ENCODE measurements around the gene CCDC102A.

CCDC102A gene

DNA sequence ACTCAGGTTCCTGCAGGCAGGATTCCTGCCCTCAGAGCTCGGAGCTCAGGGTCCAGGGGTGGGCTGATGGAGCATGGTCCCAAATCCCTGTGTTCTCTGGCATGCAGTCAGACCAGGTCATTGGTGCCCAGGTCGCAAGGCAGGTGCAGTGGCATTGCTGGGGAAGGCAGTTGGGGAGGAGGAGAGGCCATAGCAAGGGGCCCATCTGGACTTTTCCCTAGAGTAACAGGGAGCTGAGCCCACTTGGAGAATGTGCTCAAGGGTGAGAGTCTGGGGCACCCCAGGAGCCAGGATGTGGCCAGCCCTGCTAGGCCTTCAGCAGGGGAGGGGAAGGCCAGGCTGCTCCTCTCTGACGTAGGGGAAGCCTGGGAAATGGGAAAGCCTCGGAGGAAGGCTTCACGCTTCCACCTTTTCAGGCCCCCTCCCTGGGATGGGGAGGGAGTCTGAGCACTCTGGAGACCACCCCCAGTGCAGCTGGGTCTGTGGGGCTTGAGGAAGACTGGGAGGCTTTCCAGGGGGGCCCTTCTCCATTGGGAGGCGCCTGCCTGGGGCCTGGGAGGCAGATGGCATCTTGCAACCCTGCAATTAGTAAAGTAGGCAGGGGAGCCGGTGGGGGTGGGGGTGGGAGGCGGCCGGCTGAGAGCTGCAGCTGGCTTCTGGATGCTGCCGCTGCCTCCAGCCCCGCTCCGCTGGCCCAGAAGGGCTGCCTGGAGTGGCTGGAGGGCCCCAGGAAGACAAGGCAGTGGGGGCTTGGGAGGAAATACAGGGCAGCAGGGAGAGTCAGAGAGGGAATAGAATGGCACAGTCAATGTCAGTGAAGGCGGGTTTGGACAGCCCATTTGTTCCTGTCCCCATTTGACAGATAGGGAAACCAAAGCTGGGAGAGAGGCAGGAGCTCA is 29.0 kb downstream of the CCDC102A start:
- peaks cover 25% of the 10 kb centered on the region for H3K4me1 Mint-ChIP-seq
- H3K27ac Mint-ChIP-seq: peak overlapping the region; percentile 40 to 86 (median 45)
- peaks cover 9% of the 10 kb centered on the region for H3K27me3 Mint-ChIP-seq (ENCODE audit: low read depth)
- H3K36me3 Mint-ChIP-seq (ENCODE audit: low read depth): no peaks in the 10 kb centered on the region
- peak overlapping the region in 1 of 3 experiments; percentile 19 for H3K4me3 Mint-ChIP-seq
- TF ChIP-seq, protein P1, sequence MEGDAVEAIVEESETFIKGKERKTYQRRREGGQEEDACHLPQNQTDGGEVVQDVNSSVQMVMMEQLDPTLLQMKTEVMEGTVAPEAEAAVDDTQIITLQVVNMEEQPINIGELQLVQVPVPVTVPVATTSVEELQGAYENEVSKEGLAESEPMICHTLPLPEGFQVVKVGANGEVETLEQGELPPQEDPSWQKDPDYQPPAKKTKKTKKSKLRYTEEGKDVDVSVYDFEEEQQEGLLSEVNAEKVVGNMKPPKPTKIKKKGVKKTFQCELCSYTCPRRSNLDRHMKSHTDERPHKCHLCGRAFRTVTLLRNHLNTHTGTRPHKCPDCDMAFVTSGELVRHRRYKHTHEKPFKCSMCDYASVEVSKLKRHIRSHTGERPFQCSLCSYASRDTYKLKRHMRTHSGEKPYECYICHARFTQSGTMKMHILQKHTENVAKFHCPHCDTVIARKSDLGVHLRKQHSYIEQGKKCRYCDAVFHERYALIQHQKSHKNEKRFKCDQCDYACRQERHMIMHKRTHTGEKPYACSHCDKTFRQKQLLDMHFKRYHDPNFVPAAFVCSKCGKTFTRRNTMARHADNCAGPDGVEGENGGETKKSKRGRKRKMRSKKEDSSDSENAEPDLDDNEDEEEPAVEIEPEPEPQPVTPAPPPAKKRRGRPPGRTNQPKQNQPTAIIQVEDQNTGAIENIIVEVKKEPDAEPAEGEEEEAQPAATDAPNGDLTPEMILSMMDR (IDR thresholded peaks at IDR 0.05; ENCODE audit: unreplicated experiment in 3 of 3): no peak
- no peaks in the 10 kb centered on the region for H3K9me3 Mint-ChIP-seq

DNA sequence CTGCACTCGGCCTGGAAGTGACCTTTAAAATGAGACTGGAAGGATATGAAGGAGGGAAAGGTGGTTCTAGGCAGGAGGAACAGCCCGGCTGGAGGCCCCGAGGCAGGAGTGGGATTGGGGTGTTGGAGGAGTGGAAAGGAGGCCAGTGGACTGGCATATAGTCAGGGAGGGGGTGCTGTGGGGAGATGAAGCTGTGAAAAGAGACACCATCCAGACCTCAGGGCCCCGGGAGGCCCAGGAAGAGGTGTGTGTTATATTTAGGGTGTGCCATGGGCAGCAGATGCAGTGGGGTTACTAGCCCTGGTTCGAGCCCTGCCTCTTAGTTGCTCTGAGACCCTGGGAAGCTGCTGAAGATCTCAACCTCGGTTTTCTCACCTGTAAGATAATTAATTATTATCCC is 31.2 kb downstream of the CCDC102A start:
- Mint-ChIP-seq H3K9me3 (no peaks in the 10 kb centered on the region), H3K4me3 (no peak overlapping the region), H3K27me3 (ENCODE audit: low read depth) (peaks cover 18% of the 10 kb centered on the region), H3K4me1 (peaks cover 41% of the 10 kb centered on the region), H3K36me3 (ENCODE audit: low read depth) (no peaks in the 10 kb centered on the region), H3K27ac (peak overlapping the region in 1 of 3 experiments; percentile 58)
- TF ChIP-seq, protein P1 (IDR thresholded peaks at IDR 0.05; ENCODE audit: unreplicated experiment in 3 of 3): no peak

DNA sequence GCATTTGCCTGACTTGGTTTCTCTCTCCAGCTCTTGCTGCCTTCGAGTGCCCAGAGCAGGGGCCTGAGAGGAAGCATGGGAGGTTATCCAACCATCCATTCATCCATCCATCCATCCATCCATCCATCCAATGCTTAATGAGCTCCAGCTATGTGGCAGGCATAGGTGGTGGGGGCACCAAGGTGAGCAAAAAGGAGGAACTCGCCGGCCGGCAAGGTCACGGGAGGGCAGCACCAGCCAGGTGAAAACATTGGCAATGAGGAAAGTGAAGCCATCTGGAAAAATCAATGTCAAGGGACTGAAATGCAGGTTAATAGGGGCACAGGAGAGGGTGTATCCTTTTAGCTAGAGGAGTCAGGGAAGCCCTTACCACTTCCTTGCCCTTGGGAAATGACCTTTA is 31.9 kb downstream of the CCDC102A start:
- no peaks in the 10 kb centered on the region for H3K36me3 Mint-ChIP-seq (ENCODE audit: low read depth)
- H3K4me1 Mint-ChIP-seq: peaks cover 41% of the 10 kb centered on the region
- TF ChIP-seq, protein P1 (IDR thresholded peaks at IDR 0.05; ENCODE audit: unreplicated experiment in 3 of 3): no peak
- H3K9me3 Mint-ChIP-seq: no peaks in the 10 kb centered on the region
- peak overlapping the region in 1 of 3 experiments; percentile 70 for H3K27ac Mint-ChIP-seq
- H3K27me3 Mint-ChIP-seq (ENCODE audit: low read depth): peaks cover 17% of the 10 kb centered on the region
- no peak overlapping the region for H3K4me3 Mint-ChIP-seq

DNA sequence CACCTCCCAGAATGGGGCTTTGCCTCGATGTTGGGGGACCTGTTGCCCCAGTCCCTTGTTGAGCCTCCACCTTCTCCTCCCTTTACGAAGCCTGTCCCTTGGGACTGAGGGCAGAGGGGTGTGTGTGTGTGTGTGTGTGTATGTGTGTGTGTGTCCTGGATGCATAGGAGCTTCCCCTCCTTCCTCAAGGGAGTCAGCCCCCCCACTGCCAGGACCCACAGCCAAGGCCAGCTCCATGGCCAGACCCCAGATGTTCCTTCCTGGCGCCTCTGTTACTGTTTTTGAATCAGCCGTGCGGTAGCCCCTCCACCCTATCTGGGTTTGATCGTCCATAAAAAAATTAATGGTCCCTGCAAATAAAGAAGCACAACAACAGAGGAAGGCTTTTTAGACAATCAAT is 32.4 kb downstream of the CCDC102A start:
- peaks cover 43% of the 10 kb centered on the region for H3K4me1 Mint-ChIP-seq
- TF ChIP-seq, protein P1 (IDR thresholded peaks at IDR 0.05; ENCODE audit: unreplicated experiment in 3 of 3): no peak
- no peaks in the 10 kb centered on the region for H3K9me3 Mint-ChIP-seq
- H3K36me3 Mint-ChIP-seq (ENCODE audit: low read depth): no peaks in the 10 kb centered on the region
- no peak overlapping the region for H3K4me3 Mint-ChIP-seq
- peak overlapping the region in 1 of 3 experiments; percentile 70 for H3K27ac Mint-ChIP-seq
- peaks cover 15% of the 10 kb centered on the region for H3K27me3 Mint-ChIP-seq (ENCODE audit: low read depth)

DNA sequence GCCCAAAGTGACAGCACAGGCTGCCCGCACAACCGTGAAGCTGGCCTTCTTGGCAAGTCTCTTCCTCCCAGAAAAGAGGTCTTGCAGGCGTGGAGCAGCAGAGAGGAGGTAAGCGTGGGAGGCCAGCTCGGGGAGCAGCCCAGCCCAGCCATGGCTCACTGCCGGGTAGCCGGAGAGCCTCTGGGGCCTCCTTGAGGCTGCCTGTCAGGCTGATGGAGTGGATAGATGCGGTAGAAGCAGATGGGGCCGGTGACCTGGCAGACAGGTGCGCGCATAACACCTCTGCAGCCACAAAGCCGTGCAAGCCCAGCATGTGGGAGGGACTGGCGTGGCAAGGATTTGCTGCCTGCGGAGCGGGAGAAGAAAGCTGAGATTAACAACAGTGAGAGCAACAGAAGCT is 33.0 kb downstream of the CCDC102A start:
- Mint-ChIP-seq H3K27me3 (ENCODE audit: low read depth) (peaks cover 11% of the 10 kb centered on the region), H3K9me3 (no peaks in the 10 kb centered on the region), H3K36me3 (ENCODE audit: low read depth) (no peaks in the 10 kb centered on the region), H3K27ac (peak overlapping the region in 2 of 3 experiments; percentile 68 to 80), H3K4me1 (peaks cover 46% of the 10 kb centered on the region), H3K4me3 (peak overlapping the region in 1 of 3 experiments; percentile 26)
- TF ChIP-seq, protein P1 (IDR thresholded peaks at IDR 0.05; ENCODE audit: unreplicated experiment in 3 of 3): no peak

Data from nephron (organoid).